ENCODE measurements around the gene ARHGEF28. TPM values are rescaled to one million over a fixed set of nuclear protein-coding genes. Genes with fewer than 3 reads are reported as not detected.

ARHGEF28 gene
- total RNA-seq, 6 experiments from 2014 or later = 7.5 to 13.6 (median 8.5) TPM

- no peaks in the 10 kb centered on the region for H3K9me3 Mint-ChIP-seq
- peaks cover 35% of the 10 kb centered on the region for H3K4me1 Mint-ChIP-seq (ENCODE audit: low read depth)
- DNase-seq = no peak
- H3K27ac Mint-ChIP-seq = no peak overlapping the region
- no peaks in the 10 kb centered on the region; the same call in 1 of the 2 replicates for H3K27me3 Mint-ChIP-seq (ENCODE audit: insufficient read depth)
- TF ChIP-seq, protein P1, sequence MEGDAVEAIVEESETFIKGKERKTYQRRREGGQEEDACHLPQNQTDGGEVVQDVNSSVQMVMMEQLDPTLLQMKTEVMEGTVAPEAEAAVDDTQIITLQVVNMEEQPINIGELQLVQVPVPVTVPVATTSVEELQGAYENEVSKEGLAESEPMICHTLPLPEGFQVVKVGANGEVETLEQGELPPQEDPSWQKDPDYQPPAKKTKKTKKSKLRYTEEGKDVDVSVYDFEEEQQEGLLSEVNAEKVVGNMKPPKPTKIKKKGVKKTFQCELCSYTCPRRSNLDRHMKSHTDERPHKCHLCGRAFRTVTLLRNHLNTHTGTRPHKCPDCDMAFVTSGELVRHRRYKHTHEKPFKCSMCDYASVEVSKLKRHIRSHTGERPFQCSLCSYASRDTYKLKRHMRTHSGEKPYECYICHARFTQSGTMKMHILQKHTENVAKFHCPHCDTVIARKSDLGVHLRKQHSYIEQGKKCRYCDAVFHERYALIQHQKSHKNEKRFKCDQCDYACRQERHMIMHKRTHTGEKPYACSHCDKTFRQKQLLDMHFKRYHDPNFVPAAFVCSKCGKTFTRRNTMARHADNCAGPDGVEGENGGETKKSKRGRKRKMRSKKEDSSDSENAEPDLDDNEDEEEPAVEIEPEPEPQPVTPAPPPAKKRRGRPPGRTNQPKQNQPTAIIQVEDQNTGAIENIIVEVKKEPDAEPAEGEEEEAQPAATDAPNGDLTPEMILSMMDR (IDR thresholded peaks at IDR 0.05) = no peak
- no peak overlapping the region for H3K4me3 Mint-ChIP-seq
- H3K36me3 Mint-ChIP-seq (ENCODE audit: low read depth) = no peaks in the 10 kb centered on the region
Measured at GRCh38 chr5:73726071-73726470, 100.1 kb downstream of the ARHGEF28 start.

GRCh38 chr5:73726606-73727231 is 100.7 kb downstream of the ARHGEF28 start:
- DNase-seq = no peak
- Mint-ChIP-seq H3K4me3 (no peak overlapping the region), H3K36me3 (ENCODE audit: low read depth) (no peaks in the 10 kb centered on the region), H3K27ac (no peak overlapping the region), H3K4me1 (ENCODE audit: low read depth) (peaks cover 35% of the 10 kb centered on the region), H3K9me3 (no peaks in the 10 kb centered on the region), H3K27me3 (ENCODE audit: insufficient read depth) (no peaks in the 10 kb centered on the region; the same call in 1 of the 2 replicates)
- TF ChIP-seq, protein P1 (IDR thresholded peaks at IDR 0.05) = no peak

DNA sequence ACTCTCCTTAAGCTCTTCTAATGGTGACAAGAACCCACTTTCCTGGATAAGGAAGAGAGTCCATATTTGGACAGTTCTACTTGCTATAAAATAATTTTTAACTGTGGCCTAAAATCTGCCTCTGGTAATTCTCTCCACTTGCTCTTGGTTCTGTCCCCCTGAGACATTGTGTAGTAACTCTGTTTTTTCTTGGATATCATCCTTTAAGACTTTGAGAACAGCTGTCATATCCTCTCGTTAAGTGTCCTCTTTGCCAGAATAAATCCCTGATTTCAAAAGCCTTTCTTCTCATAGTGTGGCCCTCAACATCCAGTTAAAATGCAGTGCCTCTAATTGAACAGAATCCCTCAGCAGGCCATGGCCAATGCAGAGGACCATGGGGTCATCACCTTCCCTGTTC is 101.5 kb downstream of the ARHGEF28 start:
- Mint-ChIP-seq H3K4me1 (ENCODE audit: low read depth) (peaks cover 27% of the 10 kb centered on the region), H3K27ac (no peak overlapping the region), H3K36me3 (ENCODE audit: low read depth) (no peaks in the 10 kb centered on the region), H3K4me3 (no peak overlapping the region), H3K9me3 (no peaks in the 10 kb centered on the region), H3K27me3 (ENCODE audit: insufficient read depth) (no peaks in the 10 kb centered on the region; the same call in 1 of the 2 replicates)
- TF ChIP-seq, protein P1 (IDR thresholded peaks at IDR 0.05) = no peak
- no peak for DNase-seq

GRCh38 chr5:73728493-73729273 is 102.7 kb downstream of the ARHGEF28 start:
- Mint-ChIP-seq H3K36me3 (ENCODE audit: low read depth) (peaks cover 3% of the 10 kb centered on the region; the same call in 1 of the 2 replicates), H3K27ac (no peak overlapping the region), H3K4me3 (no peak overlapping the region), H3K4me1 (ENCODE audit: low read depth) (peaks cover 33% of the 10 kb centered on the region), H3K9me3 (no peaks in the 10 kb centered on the region), H3K27me3 (ENCODE audit: insufficient read depth) (no peaks in the 10 kb centered on the region; the same call in 1 of the 2 replicates)
- TF ChIP-seq, protein P1 (IDR thresholded peaks at IDR 0.05) = no peak
- DNase-seq = no peak

GRCh38 chr5:73729329-73729728 is 103.3 kb downstream of the ARHGEF28 start:
- Mint-ChIP-seq H3K4me1 (ENCODE audit: low read depth) (peaks cover 34% of the 10 kb centered on the region), H3K4me3 (no peak overlapping the region), H3K27ac (peak overlapping the region; percentile 24; the same call in 1 of the 2 replicates), H3K27me3 (ENCODE audit: insufficient read depth) (no peaks in the 10 kb centered on the region; the same call in 1 of the 2 replicates), H3K9me3 (no peaks in the 10 kb centered on the region), H3K36me3 (ENCODE audit: low read depth) (peaks cover 5% of the 10 kb centered on the region; the same call in 1 of the 2 replicates)
- TF ChIP-seq, protein P1 (IDR thresholded peaks at IDR 0.05) = no peak
- peak; percentile 15 for DNase-seq
